PC-9 (cell line): ENCODE measurements around the gene RHOBTB3.

Experiments used
- CTCF ChIP-seq: fragments of 200-600 bp; sonication (generic); conservative IDR thresholded peaks from 2 replicates; pipeline ENCODE4 v1.6.1; 2017; ENCODE audit warnings: mixed run types, antibody characterized with exemption, mild to moderate bottlenecking, moderate library complexity
- EZH2 ChIP-seq: fragments of 200-600 bp; sonication (generic); IDR thresholded peaks from 2 replicates; pipeline ENCODE4 v1.8.0; 2017; ENCODE audit warnings: antibody characterized with exemption, low read depth

- TF ChIP-seq EZH2 (no peak), CTCF (no peak)
Observed at GRCh38 chr5:95835682-95836385, 104.7 kb downstream of the RHOBTB3 start.
